AG09309 (cell line): ENCODE results near the gene NOM1.

Source experiments
- DNase-seq: peaks from one replicate; pipeline ENCODE4 v3.0.0-alpha.2; 2010; ENCODE audit warnings: low read depth
- H3K4me3 ChIP-seq: 2 replicates; pipeline ENCODE4 v1.5.1; 2011; ENCODE audit warnings: mild to moderate bottlenecking, low read depth, low read length, moderate library complexity; ENCODE audit not compliant: control insufficient read depth
- CTCF ChIP-seq: IDR thresholded peaks from 2 replicates; pipeline ENCODE4 v1.5.1; 2011; ENCODE audit warnings: mild to moderate bottlenecking, low read depth, low read length, inconsistent platforms; ENCODE audit not compliant: insufficient read depth, control insufficient read depth; ENCODE audit errors: missing control alignments

Gene NOM1

GRCh38 chr7:157003445-157003755 is 53.9 kb downstream of the NOM1 start:
- no peak overlapping the region for H3K4me3 ChIP-seq
- TF ChIP-seq CTCF, result no peak
- no peak for DNase-seq

GRCh38 chr7:157003756-157004520 is 54.4 kb downstream of the NOM1 start:
- TF ChIP-seq CTCF, result no peak
- DNase-seq, result no peak
- H3K4me3 ChIP-seq, result no peak overlapping the region

- no peak for DNase-seq
- TF ChIP-seq CTCF, result no peak
- H3K4me3 ChIP-seq, result no peak overlapping the region
Observed at GRCh38 chr7:157004521-157005455, 55.3 kb downstream of the NOM1 start.

- TF ChIP-seq CTCF, result no peak
- DNase-seq, result no peak
- no peak overlapping the region for H3K4me3 ChIP-seq
Observed at GRCh38 chr7:157005456-157006204, 56.1 kb downstream of the NOM1 start.

GRCh38 chr7:157006205-157006747 is 56.8 kb downstream of the NOM1 start:
- no peak overlapping the region for H3K4me3 ChIP-seq
- TF ChIP-seq CTCF, result no peak
- DNase-seq, result no peak

GRCh38 chr7:157006829-157007469 is 57.4 kb downstream of the NOM1 start:
- no peak for DNase-seq
- no peak overlapping the region for H3K4me3 ChIP-seq
- no peak for TF ChIP-seq CTCF
